Measurements from ENCODE around the gene RNF183.

Gene RNF183

DNA sequence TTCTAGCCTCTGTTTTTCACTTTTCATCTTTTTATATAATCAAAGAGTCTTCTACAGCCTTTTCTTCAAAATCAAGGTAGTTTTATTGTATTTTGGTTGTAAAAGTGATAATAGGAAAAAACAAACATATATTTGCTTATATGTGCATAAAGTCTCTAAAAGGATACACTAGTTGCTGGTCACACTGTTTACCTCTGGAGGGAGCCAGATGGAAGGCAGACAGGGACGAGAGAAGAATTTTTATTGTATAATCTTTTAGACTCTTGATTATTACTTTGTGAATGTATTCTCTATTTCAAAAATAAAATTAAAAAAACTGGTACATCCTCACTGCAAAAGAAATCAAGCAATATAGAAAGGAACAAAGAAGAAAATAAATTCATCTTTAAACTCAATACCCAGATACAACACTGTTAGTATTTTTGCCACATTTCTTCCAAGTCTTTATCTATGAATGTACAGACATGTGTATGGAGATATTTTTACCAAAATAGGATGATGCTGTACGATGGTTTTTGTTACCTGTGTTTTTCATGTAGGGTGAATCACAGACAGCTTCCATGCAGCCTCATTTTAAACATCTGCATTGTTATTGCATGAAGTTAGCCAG lies 6.1 kb upstream of the RNF183 start:
- TF ChIP-seq, protein P1, sequence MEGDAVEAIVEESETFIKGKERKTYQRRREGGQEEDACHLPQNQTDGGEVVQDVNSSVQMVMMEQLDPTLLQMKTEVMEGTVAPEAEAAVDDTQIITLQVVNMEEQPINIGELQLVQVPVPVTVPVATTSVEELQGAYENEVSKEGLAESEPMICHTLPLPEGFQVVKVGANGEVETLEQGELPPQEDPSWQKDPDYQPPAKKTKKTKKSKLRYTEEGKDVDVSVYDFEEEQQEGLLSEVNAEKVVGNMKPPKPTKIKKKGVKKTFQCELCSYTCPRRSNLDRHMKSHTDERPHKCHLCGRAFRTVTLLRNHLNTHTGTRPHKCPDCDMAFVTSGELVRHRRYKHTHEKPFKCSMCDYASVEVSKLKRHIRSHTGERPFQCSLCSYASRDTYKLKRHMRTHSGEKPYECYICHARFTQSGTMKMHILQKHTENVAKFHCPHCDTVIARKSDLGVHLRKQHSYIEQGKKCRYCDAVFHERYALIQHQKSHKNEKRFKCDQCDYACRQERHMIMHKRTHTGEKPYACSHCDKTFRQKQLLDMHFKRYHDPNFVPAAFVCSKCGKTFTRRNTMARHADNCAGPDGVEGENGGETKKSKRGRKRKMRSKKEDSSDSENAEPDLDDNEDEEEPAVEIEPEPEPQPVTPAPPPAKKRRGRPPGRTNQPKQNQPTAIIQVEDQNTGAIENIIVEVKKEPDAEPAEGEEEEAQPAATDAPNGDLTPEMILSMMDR (IDR thresholded peaks at IDR 0.05), result no peak
- H3K27ac ChIP-seq, result no peak overlapping the region
- H3K4me3 ChIP-seq (ENCODE audit: low read depth in 1 of 2, low read length in 1 of 2), result no peak overlapping the region
- no peaks in the 10 kb centered on the region for H3K36me3 ChIP-seq
- H3K9me3 ChIP-seq, result no peaks in the 10 kb centered on the region
- no peaks in the 10 kb centered on the region for H3K4me1 ChIP-seq (ENCODE audit: control insufficient read depth in 1 of 2, insufficient read depth in 1 of 2, low read depth in 1 of 2, low read length in 1 of 2)
- no peaks in the 10 kb centered on the region for H3K27me3 ChIP-seq

DNA sequence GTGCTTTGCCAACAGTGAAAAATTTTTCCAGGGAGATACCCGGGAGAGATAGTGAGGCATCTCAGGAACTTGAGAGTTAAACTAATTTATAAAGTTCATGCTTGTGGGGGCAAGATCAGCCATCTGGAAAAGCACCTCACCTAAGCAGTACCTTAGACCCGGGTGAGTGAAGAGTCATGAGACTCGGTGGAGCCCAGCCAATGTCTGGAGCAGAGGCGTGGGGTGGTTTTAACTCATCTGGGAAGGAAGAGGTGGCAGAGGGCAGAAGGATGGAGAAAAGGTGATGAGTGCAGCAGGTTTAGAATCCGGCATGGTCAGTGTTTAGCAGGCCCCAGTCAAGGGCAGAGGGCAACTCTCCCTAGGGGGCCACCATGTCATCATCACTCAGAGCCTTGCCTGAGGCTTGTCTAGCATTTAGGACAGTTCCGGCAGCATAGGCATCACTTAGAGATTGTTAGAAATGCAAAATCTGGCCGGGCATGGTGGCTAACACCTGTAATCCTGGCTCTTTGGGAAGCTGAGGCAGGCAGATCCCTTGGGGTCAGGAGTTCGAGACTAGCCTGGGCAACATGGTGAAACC lies 4.3 kb upstream of the RNF183 start:
- Histone ChIP-seq H3K4me3 (ENCODE audit: low read depth in 1 of 2, low read length in 1 of 2) (no peak overlapping the region), H3K9me3 (no peaks in the 10 kb centered on the region), H3K4me1 (ENCODE audit: control insufficient read depth in 1 of 2, insufficient read depth in 1 of 2, low read depth in 1 of 2, low read length in 1 of 2) (no peaks in the 10 kb centered on the region), H3K36me3 (no peaks in the 10 kb centered on the region), H3K27me3 (no peaks in the 10 kb centered on the region), H3K27ac (no peak overlapping the region)
- TF ChIP-seq, protein P1 (IDR thresholded peaks at IDR 0.05), result no peak

DNA sequence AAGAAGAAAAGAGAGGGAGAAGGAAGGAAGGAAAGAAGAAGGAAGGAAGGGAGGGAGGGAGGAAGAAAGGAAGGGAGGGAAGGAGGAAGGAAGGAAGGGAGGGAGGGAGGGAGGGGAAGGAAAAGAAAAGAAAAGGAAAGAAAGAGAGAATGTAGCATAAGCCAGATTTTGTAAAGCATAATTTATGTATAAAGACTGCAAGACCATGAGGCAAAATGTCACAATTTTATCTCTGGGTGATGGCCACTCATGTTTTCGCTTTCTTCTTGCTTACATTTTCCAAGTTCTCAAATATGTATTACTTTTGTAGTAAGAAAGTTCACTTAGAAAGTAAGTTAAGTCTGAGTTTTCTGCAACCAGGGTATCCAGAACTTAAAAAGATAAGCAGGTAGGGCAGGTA lies 3.4 kb upstream of the RNF183 start:
- TF ChIP-seq, protein P1 (IDR thresholded peaks at IDR 0.05), result no peak
- Histone ChIP-seq H3K27ac (no peak overlapping the region), H3K36me3 (no peaks in the 10 kb centered on the region), H3K4me1 (ENCODE audit: control insufficient read depth in 1 of 2, insufficient read depth in 1 of 2, low read depth in 1 of 2, low read length in 1 of 2) (no peaks in the 10 kb centered on the region), H3K4me3 (ENCODE audit: low read depth in 1 of 2, low read length in 1 of 2) (no peak overlapping the region), H3K27me3 (no peaks in the 10 kb centered on the region), H3K9me3 (no peaks in the 10 kb centered on the region)

DNA sequence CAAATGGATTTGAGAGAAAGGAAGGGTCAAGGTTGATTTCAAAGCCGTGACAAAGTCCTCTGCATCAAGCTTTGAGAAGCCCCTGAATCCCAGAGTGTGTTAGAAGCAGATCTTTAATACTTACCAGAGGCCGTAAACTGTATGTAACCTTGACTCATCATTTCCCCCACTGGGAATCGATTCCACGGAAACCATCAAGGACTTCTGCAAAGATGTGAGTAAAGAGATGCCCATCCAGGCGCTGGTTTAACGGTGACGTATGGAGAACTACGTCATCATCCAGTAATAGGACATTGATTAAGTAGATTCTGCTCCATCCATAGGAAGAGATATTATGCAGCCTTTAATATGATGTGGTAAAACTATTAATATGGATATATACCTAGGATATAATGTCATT lies 1.6 kb downstream of the RNF183 start:
- TF ChIP-seq, protein P1 (IDR thresholded peaks at IDR 0.05), result no peak
- H3K9me3 ChIP-seq, result no peaks in the 10 kb centered on the region
- no peaks in the 10 kb centered on the region for H3K4me1 ChIP-seq (ENCODE audit: control insufficient read depth in 1 of 2, insufficient read depth in 1 of 2, low read depth in 1 of 2, low read length in 1 of 2)
- H3K27ac ChIP-seq, result no peak overlapping the region
- no peaks in the 10 kb centered on the region for H3K27me3 ChIP-seq
- no peak overlapping the region for H3K4me3 ChIP-seq (ENCODE audit: low read depth in 1 of 2, low read length in 1 of 2)
- no peaks in the 10 kb centered on the region for H3K36me3 ChIP-seq

DNA sequence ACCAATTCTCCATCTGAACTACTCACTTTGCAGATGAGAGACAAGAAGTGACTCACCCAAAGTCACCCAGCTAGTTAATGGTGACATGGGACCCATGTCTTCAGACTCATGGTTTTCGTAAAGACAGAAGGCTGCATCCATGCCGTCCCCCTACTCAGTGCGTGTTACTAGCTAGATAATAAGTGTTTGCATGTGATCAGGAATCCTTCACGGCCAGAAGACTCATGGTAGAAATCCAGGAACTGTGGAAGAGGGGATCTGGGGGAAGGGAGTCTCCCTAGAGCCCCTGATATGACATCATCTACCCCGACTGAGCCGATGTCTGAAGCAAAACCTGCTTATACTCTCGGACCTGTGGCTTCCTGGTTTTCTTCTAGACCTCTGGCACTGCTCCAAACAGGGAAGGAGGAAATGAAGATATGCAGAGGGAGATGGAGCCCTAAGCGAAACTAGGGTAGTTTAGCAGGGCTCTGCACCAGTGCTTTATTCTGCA lies 3.3 kb downstream of the RNF183 start:
- no peak overlapping the region for H3K4me3 ChIP-seq (ENCODE audit: low read depth in 1 of 2, low read length in 1 of 2)
- no peaks in the 10 kb centered on the region for H3K4me1 ChIP-seq (ENCODE audit: control insufficient read depth in 1 of 2, insufficient read depth in 1 of 2, low read depth in 1 of 2, low read length in 1 of 2)
- no peak overlapping the region for H3K27ac ChIP-seq
- no peaks in the 10 kb centered on the region for H3K27me3 ChIP-seq
- no peaks in the 10 kb centered on the region for H3K36me3 ChIP-seq
- no peaks in the 10 kb centered on the region for H3K9me3 ChIP-seq
- TF ChIP-seq, protein P1 (IDR thresholded peaks at IDR 0.05), result no peak
